ENCODE results near the gene NNT. TPM values are rescaled to one million over a fixed set of nuclear protein-coding genes. Genes with fewer than 3 reads are reported as not detected.

NNT gene
- total and polyA plus RNA-seq, 2 of the 13 experiments (the other 11 are each of a cell fraction or from before 2014, with no cell fraction given): 21.1 to 58.0 TPM

- TF ChIP-seq ZNF512B (CRISPR knock-in tag; IDR thresholded peaks at IDR 0.05; ENCODE audit: borderline replicate concordance) (no peak), NR2C2 (CRISPR knock-in tag; IDR thresholded peaks at IDR 0.05; ENCODE audit: borderline replicate concordance) (peak; percentile 89), EED (CRISPR knock-in tag; IDR thresholded peaks at IDR 0.05) (no peak), ZNF639 (CRISPR knock-in tag; conservative IDR thresholded peaks at IDR 0.05) (no peak), ZNF646 (CRISPR knock-in tag; IDR thresholded peaks at IDR 0.05) (no peak), FOXA1 (IDR thresholded peaks at IDR 0.05) (no peak), FOXA1 (CRISPR knock-in tag; IDR thresholded peaks at IDR 0.05) (no peak), ZNF143 (CRISPR knock-in tag; IDR thresholded peaks at IDR 0.05) (no peak), MAFF (IDR thresholded peaks at IDR 0.05; ENCODE audit: low read depth, low read length) (no peak), ZNF251 (CRISPR knock-in tag; IDR thresholded peaks at IDR 0.05) (no peak), MEIS1 (CRISPR knock-in tag; IDR thresholded peaks at IDR 0.05; ENCODE audit: borderline replicate concordance) (peak; percentile 91; the same call in 1 of the 2 replicates), MATR3 (CRISPR knock-in tag; IDR thresholded peaks at IDR 0.05) (no peak), ZNF788 (CRISPR knock-in tag; IDR thresholded peaks at IDR 0.05; ENCODE audit: borderline replicate concordance) (peak; percentile 42; the same call in 1 of the 2 replicates), ZNF816 (CRISPR knock-in tag; IDR thresholded peaks at IDR 0.05; ENCODE audit: borderline replicate concordance) (peak; percentile 74), ZNF512 (CRISPR knock-in tag; IDR thresholded peaks at IDR 0.05) (no peak), RXRB (CRISPR knock-in tag; IDR thresholded peaks at IDR 0.05; ENCODE audit: borderline replicate concordance) (peak; percentile 16; the same call in 1 of the 2 replicates)
Observed at GRCh38 chr5:43602461-43603343, at the start of gene NNT (continued).

Data from HepG2 (cell line).